Measurements from ENCODE around the gene GOLGB1. TPM values are rescaled to one million over a fixed set of nuclear protein-coding genes. Genes with fewer than 3 reads are reported as not detected.

The GOLGB1 gene
- total RNA-seq, 6 donors from 2014 or later, result 46.4 to 116 (median 51.8) TPM

- H3K27me3 ChIP-seq, result no peaks in the 10 kb centered on the region
- H3K27ac ChIP-seq, result no peak overlapping the region
- no peaks in the 10 kb centered on the region for H3K4me1 ChIP-seq
- H3K9me3 ChIP-seq, result no peaks in the 10 kb centered on the region
- ATAC-seq (ENCODE audit: low FRiP score in 2 of 2) (no peak), DNase-seq (no peak)
- H3K4me3 ChIP-seq, result no peak overlapping the region
- WGBS, 2 donors, result 87 to 98% methylated on average over 2 of the region's 2 CpGs
- TF ChIP-seq, protein P1, sequence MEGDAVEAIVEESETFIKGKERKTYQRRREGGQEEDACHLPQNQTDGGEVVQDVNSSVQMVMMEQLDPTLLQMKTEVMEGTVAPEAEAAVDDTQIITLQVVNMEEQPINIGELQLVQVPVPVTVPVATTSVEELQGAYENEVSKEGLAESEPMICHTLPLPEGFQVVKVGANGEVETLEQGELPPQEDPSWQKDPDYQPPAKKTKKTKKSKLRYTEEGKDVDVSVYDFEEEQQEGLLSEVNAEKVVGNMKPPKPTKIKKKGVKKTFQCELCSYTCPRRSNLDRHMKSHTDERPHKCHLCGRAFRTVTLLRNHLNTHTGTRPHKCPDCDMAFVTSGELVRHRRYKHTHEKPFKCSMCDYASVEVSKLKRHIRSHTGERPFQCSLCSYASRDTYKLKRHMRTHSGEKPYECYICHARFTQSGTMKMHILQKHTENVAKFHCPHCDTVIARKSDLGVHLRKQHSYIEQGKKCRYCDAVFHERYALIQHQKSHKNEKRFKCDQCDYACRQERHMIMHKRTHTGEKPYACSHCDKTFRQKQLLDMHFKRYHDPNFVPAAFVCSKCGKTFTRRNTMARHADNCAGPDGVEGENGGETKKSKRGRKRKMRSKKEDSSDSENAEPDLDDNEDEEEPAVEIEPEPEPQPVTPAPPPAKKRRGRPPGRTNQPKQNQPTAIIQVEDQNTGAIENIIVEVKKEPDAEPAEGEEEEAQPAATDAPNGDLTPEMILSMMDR (IDR thresholded peaks at IDR 0.05), result no peak
- TF ChIP-seq EP300 (IDR thresholded peaks at IDR 0.05), result no peak
- no peak for TF ChIP-seq POLR2AphosphoS5 (IDR thresholded peaks at IDR 0.05)
- TF ChIP-seq POLR2A (IDR thresholded peaks at IDR 0.05), result no peak
- peaks cover 9 to 45% (median 24%) of the 10 kb centered on the region in 4 donors for H3K36me3 ChIP-seq
These were observed 18.9 kb upstream of the GOLGB1 start for GRCh38 chr3:121768452-121768851.

- H3K9me3 ChIP-seq, result no peaks in the 10 kb centered on the region
- ATAC-seq (ENCODE audit: low FRiP score in 2 of 2) (no peak), DNase-seq (no peak)
- no peaks in the 10 kb centered on the region for H3K4me1 ChIP-seq
- no peaks in the 10 kb centered on the region for H3K36me3 ChIP-seq
- WGBS, 2 donors, result 72 to 78% methylated on average over 3 of the region's 3 CpGs
- no peaks in the 10 kb centered on the region for H3K27me3 ChIP-seq
- TF ChIP-seq, protein P1 (IDR thresholded peaks at IDR 0.05), result no peak
- TF ChIP-seq POLR2A (IDR thresholded peaks at IDR 0.05) (no peak), POLR2AphosphoS5 (IDR thresholded peaks at IDR 0.05) (no peak), EP300 (IDR thresholded peaks at IDR 0.05) (no peak)
- no peak overlapping the region for H3K4me3 ChIP-seq
- no peak overlapping the region for H3K27ac ChIP-seq
These were observed 10.1 kb upstream of the GOLGB1 start for GRCh38 chr3:121759541-121760202.

DNA sequence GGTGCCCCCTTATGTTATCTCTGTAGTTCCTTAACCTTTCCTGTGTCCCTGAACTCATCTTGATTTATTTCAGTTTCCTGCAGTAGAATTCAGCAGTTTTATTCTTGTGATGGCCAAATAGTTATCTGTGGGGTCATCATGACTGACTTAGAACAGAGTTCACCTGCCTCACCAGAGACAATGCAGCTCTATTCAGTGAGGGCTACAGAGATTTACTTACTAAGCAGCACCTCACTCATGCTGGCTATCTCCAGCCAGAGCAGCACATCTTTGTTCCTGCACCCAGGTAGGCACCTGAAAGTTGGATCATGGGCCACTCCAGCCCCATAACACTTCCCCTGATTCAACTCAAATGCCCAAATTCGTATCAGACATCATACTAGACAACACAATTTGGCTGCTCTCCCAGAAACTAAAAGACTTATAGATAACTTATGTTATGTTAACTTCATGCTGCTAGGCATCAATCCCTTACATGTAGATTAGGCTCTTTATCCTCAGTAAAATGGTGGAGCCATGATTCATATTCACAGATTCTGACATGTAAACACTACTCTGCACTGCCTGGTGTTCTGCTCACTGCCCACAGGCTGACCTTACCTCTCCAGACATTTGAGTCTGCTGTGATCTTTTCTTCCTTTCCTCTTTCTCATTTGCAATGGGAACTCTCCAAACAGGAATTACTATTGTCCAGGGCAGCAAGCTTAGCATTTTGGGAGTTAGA lies 9.3 kb upstream of the GOLGB1 start:
- Histone ChIP-seq H3K27me3 (no peaks in the 10 kb centered on the region), H3K4me3 (no peak overlapping the region), H3K36me3 (no peaks in the 10 kb centered on the region), H3K27ac (no peak overlapping the region), H3K9me3 (no peaks in the 10 kb centered on the region), H3K4me1 (no peaks in the 10 kb centered on the region)
- ATAC-seq (ENCODE audit: low FRiP score in 2 of 2) (no peak), DNase-seq (no peak)
- TF ChIP-seq, protein P1 (IDR thresholded peaks at IDR 0.05), result no peak
- TF ChIP-seq EP300 (IDR thresholded peaks at IDR 0.05), result no peak
- no peak for TF ChIP-seq POLR2A (IDR thresholded peaks at IDR 0.05)
- TF ChIP-seq POLR2AphosphoS5 (IDR thresholded peaks at IDR 0.05), result no peak
- 23 to 43% methylated on average over 1 of the region's 1 CpG for WGBS, 2 donors

GRCh38 chr3:121757812-121758545 lies 8.4 kb upstream of the GOLGB1 start:
- Histone ChIP-seq H3K27me3 (no peaks in the 10 kb centered on the region), H3K4me1 (no peaks in the 10 kb centered on the region), H3K9me3 (no peaks in the 10 kb centered on the region), H3K36me3 (no peaks in the 10 kb centered on the region), H3K27ac (no peak overlapping the region), H3K4me3 (no peak overlapping the region)
- ATAC-seq (ENCODE audit: low FRiP score in 2 of 2), result no peak
- WGBS, 2 donors, result 84 to 86% methylated on average over 14 to 15 of the region's 15 CpGs
- TF ChIP-seq, protein P1 (IDR thresholded peaks at IDR 0.05), result no peak
- TF ChIP-seq POLR2A (IDR thresholded peaks at IDR 0.05), result no peak
- TF ChIP-seq EP300 (IDR thresholded peaks at IDR 0.05), result no peak
- no peak for TF ChIP-seq POLR2AphosphoS5 (IDR thresholded peaks at IDR 0.05)
- DNase-seq, result peak in 1 of 2 donors; percentile 8
